Activated naive CD4-positive, alpha-beta T cell treated with anti-CD3 and anti-CD28 coated beads for 36 hours (primary cell): ENCODE measurements around the gene IL3. TPM values are rescaled to one million over a fixed set of nuclear protein-coding genes. Genes with fewer than 3 reads are reported as not detected.
A peak's percentile ranks its signal among the peaks of the same experiment; 100 is the strongest.

Experiments
- CTCF ChIA-PET: fragments of 350-600 bp; sonication (Branson Sonifier 250); formaldehyde crosslinking; loops from one replicate; lab custom pipeline; 2021; ENCODE audit warnings: antibody characterized with exemption; lab: Charles Lee
- DNase-seq: peaks from one replicate; pipeline ENCODE4 v3.0.0-alpha.2; 2020
- H3K27ac Mint-ChIP-seq: one replicate; pipeline ENCODE4 v1.8.0; 2021; ENCODE audit warnings: mild to moderate bottlenecking, mixed read lengths
- H3K27me3 Mint-ChIP-seq: one replicate; pipeline ENCODE4 v1.8.0; 2021; ENCODE audit warnings: low read depth, mixed read lengths
- H3K36me3 Mint-ChIP-seq: one replicate; pipeline ENCODE4 v1.8.0; 2021; ENCODE audit warnings: low read depth, mixed read lengths
- H3K4me1 Mint-ChIP-seq: one replicate; pipeline ENCODE4 v1.8.0; 2021; ENCODE audit warnings: low read depth, mixed read lengths
- H3K4me3 Mint-ChIP-seq: one replicate; pipeline ENCODE4 v1.8.0; 2021; ENCODE audit warnings: mild to moderate bottlenecking, moderate library complexity, mixed read lengths
- H3K9me3 Mint-ChIP-seq: one replicate; pipeline ENCODE4 v1.8.0; 2021; ENCODE audit warnings: mixed read lengths
- intact Hi-C: fragments of 100-400 bp; cut with micrococcal nuclease; formaldehyde crosslinking; loops from one replicate; pipeline ENCODE4 v1.15.1; 2023
- total RNA-seq, 2 experiments: library from RNA; stranded (reverse); gene quantifications; one replicate each; pipeline ENCODE4 v1.2.3, GENCODE V29; 2021

Gene IL3
- total RNA-seq, 2 experiments from 2014 or later = not detected

- Mint-ChIP-seq H3K4me1 (peaks cover 11% of the 10 kb centered on the region), H3K27ac (no peak overlapping the region), H3K36me3 (no peaks in the 10 kb centered on the region), H3K27me3 (no peaks in the 10 kb centered on the region), H3K9me3 (no peaks in the 10 kb centered on the region), H3K4me3 (no peak overlapping the region)
- DNase-seq = no peak
- CTCF ChIA-PET = interaction anchor here (1.0 kb wide), 1 partner anchor 17 kb away, joined by 3 read pairs; no protein-coding TSS in a partner anchor
- intact Hi-C loops = no loop called here
Observed at GRCh38 chr5:132079619-132080018, 19.2 kb downstream of the IL3 start.

GRCh38 chr5:132080595-132080994 lies 20.1 kb downstream of the IL3 start:
- no peaks in the 10 kb centered on the region for H3K9me3 Mint-ChIP-seq
- H3K4me1 Mint-ChIP-seq = peaks cover 11% of the 10 kb centered on the region
- CTCF ChIA-PET = no interaction called here
- no peaks in the 10 kb centered on the region for H3K27me3 Mint-ChIP-seq
- no peak for DNase-seq
- no peaks in the 10 kb centered on the region for H3K36me3 Mint-ChIP-seq
- no peak overlapping the region for H3K4me3 Mint-ChIP-seq
- intact Hi-C loops = no loop called here
- no peak overlapping the region for H3K27ac Mint-ChIP-seq

GRCh38 chr5:132081458-132081857 lies 21.0 kb downstream of the IL3 start:
- no peaks in the 10 kb centered on the region for H3K9me3 Mint-ChIP-seq
- H3K36me3 Mint-ChIP-seq = no peaks in the 10 kb centered on the region
- peaks cover 11% of the 10 kb centered on the region for H3K4me1 Mint-ChIP-seq
- no peak overlapping the region for H3K27ac Mint-ChIP-seq
- H3K4me3 Mint-ChIP-seq = no peak overlapping the region
- intact Hi-C loops = no loop called here
- H3K27me3 Mint-ChIP-seq = no peaks in the 10 kb centered on the region
- no peak for DNase-seq
- CTCF ChIA-PET = interaction anchor here (0.6 to 0.7 kb wide), 2 partner anchors 10 to 18 kb away, joined by 3 read pairs; no protein-coding TSS in a partner anchor

- no peaks in the 10 kb centered on the region for H3K36me3 Mint-ChIP-seq
- H3K4me1 Mint-ChIP-seq = peaks cover 11% of the 10 kb centered on the region
- CTCF ChIA-PET = no interaction called here
- intact Hi-C loops = no loop called here
- H3K27ac Mint-ChIP-seq = no peak overlapping the region
- H3K27me3 Mint-ChIP-seq = no peaks in the 10 kb centered on the region
- no peaks in the 10 kb centered on the region for H3K9me3 Mint-ChIP-seq
- H3K4me3 Mint-ChIP-seq = no peak overlapping the region
- DNase-seq = no peak
Observed at GRCh38 chr5:132082329-132083023, 22.0 kb downstream of the IL3 start.

GRCh38 chr5:132083071-132083678 lies 22.7 kb downstream of the IL3 start:
- H3K36me3 Mint-ChIP-seq = no peaks in the 10 kb centered on the region
- no peak overlapping the region for H3K27ac Mint-ChIP-seq
- CTCF ChIA-PET = no interaction called here
- peaks cover 11% of the 10 kb centered on the region for H3K4me1 Mint-ChIP-seq
- intact Hi-C loops = no loop called here
- H3K4me3 Mint-ChIP-seq = no peak overlapping the region
- DNase-seq = peak; percentile 57
- no peaks in the 10 kb centered on the region for H3K27me3 Mint-ChIP-seq
- no peaks in the 10 kb centered on the region for H3K9me3 Mint-ChIP-seq

- DNase-seq = no peak
- intact Hi-C loops = no loop called here
- Mint-ChIP-seq H3K27ac (no peak overlapping the region), H3K36me3 (no peaks in the 10 kb centered on the region), H3K27me3 (no peaks in the 10 kb centered on the region), H3K4me1 (peaks cover 15% of the 10 kb centered on the region), H3K9me3 (no peaks in the 10 kb centered on the region), H3K4me3 (no peak overlapping the region)
- CTCF ChIA-PET = interaction anchor here (1.7 kb wide), 1 partner anchor 8 kb away, joined by 4 read pairs; no protein-coding TSS in a partner anchor
Observed at GRCh38 chr5:132085686-132086085, 25.2 kb downstream of the IL3 start.

GRCh38 chr5:132086277-132086794 lies 25.9 kb downstream of the IL3 start:
- Mint-ChIP-seq H3K27ac (no peak overlapping the region), H3K4me3 (no peak overlapping the region), H3K27me3 (no peaks in the 10 kb centered on the region), H3K36me3 (no peaks in the 10 kb centered on the region), H3K9me3 (no peaks in the 10 kb centered on the region), H3K4me1 (peaks cover 15% of the 10 kb centered on the region)
- intact Hi-C loops = no loop called here
- no peak for DNase-seq
- CTCF ChIA-PET = no interaction called here

- H3K27me3 Mint-ChIP-seq = no peaks in the 10 kb centered on the region
- CTCF ChIA-PET = interaction anchor here (1.5 kb wide), 1 partner anchor 22 kb away, joined by 5 read pairs; no protein-coding TSS in a partner anchor
- no peaks in the 10 kb centered on the region for H3K36me3 Mint-ChIP-seq
- intact Hi-C loops = no loop called here
- peaks cover 15% of the 10 kb centered on the region for H3K4me1 Mint-ChIP-seq
- no peak for DNase-seq
- no peaks in the 10 kb centered on the region for H3K9me3 Mint-ChIP-seq
- no peak overlapping the region for H3K4me3 Mint-ChIP-seq
- no peak overlapping the region for H3K27ac Mint-ChIP-seq
Observed at GRCh38 chr5:132087176-132087575, 26.7 kb downstream of the IL3 start.

- H3K9me3 Mint-ChIP-seq = no peaks in the 10 kb centered on the region
- H3K4me1 Mint-ChIP-seq = peaks cover 15% of the 10 kb centered on the region
- intact Hi-C loops = no loop called here
- no peaks in the 10 kb centered on the region for H3K36me3 Mint-ChIP-seq
- H3K4me3 Mint-ChIP-seq = no peak overlapping the region
- CTCF ChIA-PET = interaction anchor here (1.5 kb wide), 1 partner anchor 22 kb away, joined by 5 read pairs; no protein-coding TSS in a partner anchor
- no peak overlapping the region for H3K27ac Mint-ChIP-seq
- no peak for DNase-seq
- no peaks in the 10 kb centered on the region for H3K27me3 Mint-ChIP-seq
Observed at GRCh38 chr5:132087661-132088060, 27.2 kb downstream of the IL3 start.

- Mint-ChIP-seq H3K4me1 (peaks cover 8% of the 10 kb centered on the region), H3K36me3 (no peaks in the 10 kb centered on the region), H3K27ac (no peak overlapping the region), H3K9me3 (no peaks in the 10 kb centered on the region), H3K27me3 (peaks cover 4% of the 10 kb centered on the region), H3K4me3 (no peak overlapping the region)
- intact Hi-C loops = no loop called here
- CTCF ChIA-PET = interaction anchor here (0.6 kb wide), 1 partner anchor 304 kb away, joined by 3 read pairs; no protein-coding TSS in a partner anchor
- DNase-seq = peak; percentile 4
Observed at GRCh38 chr5:132089363-132089762, 28.9 kb downstream of the IL3 start.

- Mint-ChIP-seq H3K4me3 (no peak overlapping the region), H3K27me3 (peaks cover 4% of the 10 kb centered on the region), H3K9me3 (no peaks in the 10 kb centered on the region), H3K27ac (no peak overlapping the region), H3K36me3 (no peaks in the 10 kb centered on the region), H3K4me1 (peaks cover 11% of the 10 kb centered on the region)
- intact Hi-C loops = loop anchor here (10.0 kb wide), 1 partner anchor 805 kb away; no protein-coding TSS in a partner anchor
- CTCF ChIA-PET = no interaction called here
- DNase-seq = peak; percentile 20
Observed at GRCh38 chr5:132090107-132090506, 29.7 kb downstream of the IL3 start.

- CTCF ChIA-PET = interaction anchor here (1.1 to 1.4 kb wide), 2 partner anchors 8 to 12 kb away, joined by 4 to 9 read pairs; no protein-coding TSS in a partner anchor
- no peak for DNase-seq
- no peaks in the 10 kb centered on the region for H3K36me3 Mint-ChIP-seq
- no peak overlapping the region for H3K4me3 Mint-ChIP-seq
- H3K9me3 Mint-ChIP-seq = no peaks in the 10 kb centered on the region
- peaks cover 4% of the 10 kb centered on the region for H3K27me3 Mint-ChIP-seq
- intact Hi-C loops = loop anchor here (10.0 kb wide), 1 partner anchor 808 kb away; no protein-coding TSS in a partner anchor
- no peak overlapping the region for H3K27ac Mint-ChIP-seq
- peaks cover 23% of the 10 kb centered on the region for H3K4me1 Mint-ChIP-seq
Observed at GRCh38 chr5:132093271-132093670, 32.8 kb downstream of the IL3 start.
